ENCODE measurements around the gene SRP68. TPM values are rescaled to one million over a fixed set of nuclear protein-coding genes. Genes with fewer than 3 reads are reported as not detected.

Gene SRP68
- total RNA-seq, 1 experiment from 2014 or later: 106 TPM

DNA sequence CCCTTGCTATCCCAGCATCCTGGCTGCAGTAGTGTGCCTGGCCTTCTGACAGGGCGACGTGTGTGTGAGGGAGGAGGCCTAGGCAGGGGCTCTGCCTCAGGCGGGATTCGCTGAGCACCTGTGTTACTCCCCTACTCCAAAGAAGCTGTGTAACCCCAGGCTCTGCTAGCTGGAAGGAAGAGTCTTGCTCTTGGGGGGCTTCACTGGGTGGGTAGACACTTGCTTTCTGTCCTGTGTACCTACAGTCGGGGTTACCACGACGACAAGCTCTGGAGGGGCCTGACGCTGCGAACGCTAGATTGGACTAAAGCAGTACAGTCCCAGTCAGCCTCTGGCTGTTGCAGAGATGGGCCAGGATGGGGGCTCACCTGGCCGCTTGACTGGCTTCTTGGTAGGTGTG, 21.7 kb upstream of the SRP68 start:
- intact Hi-C loops (cut with micrococcal nuclease): no loop called here
- BruUV-seq (replicated peaks): no TSS peak
- Mint-ChIP-seq H3K27ac (ENCODE audit: low read depth, unreplicated experiment) (no peak overlapping the region), H3K4me3 (ENCODE audit: unreplicated experiment) (no peak overlapping the region), H3K36me3 (ENCODE audit: insufficient read depth, unreplicated experiment) (peaks cover 60% of the 10 kb centered on the region), H3K9me3 (ENCODE audit: unreplicated experiment) (no peaks in the 10 kb centered on the region), H3K4me1 (ENCODE audit: insufficient read depth, unreplicated experiment) (no peaks in the 10 kb centered on the region), H3K27me3 (ENCODE audit: insufficient read depth, unreplicated experiment) (no peaks in the 10 kb centered on the region)
- DNase-seq (ENCODE audit: unreplicated experiment): no peak
- CTCF ChIA-PET: interaction anchor here (0.6 kb wide), 1 partner anchor 19 kb away, joined by 3 read pairs; the partner anchor contains the start of gene GALR2
- TF ChIP-seq, protein P1, sequence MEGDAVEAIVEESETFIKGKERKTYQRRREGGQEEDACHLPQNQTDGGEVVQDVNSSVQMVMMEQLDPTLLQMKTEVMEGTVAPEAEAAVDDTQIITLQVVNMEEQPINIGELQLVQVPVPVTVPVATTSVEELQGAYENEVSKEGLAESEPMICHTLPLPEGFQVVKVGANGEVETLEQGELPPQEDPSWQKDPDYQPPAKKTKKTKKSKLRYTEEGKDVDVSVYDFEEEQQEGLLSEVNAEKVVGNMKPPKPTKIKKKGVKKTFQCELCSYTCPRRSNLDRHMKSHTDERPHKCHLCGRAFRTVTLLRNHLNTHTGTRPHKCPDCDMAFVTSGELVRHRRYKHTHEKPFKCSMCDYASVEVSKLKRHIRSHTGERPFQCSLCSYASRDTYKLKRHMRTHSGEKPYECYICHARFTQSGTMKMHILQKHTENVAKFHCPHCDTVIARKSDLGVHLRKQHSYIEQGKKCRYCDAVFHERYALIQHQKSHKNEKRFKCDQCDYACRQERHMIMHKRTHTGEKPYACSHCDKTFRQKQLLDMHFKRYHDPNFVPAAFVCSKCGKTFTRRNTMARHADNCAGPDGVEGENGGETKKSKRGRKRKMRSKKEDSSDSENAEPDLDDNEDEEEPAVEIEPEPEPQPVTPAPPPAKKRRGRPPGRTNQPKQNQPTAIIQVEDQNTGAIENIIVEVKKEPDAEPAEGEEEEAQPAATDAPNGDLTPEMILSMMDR (IDR thresholded peaks at IDR 0.05; ENCODE audit: unreplicated experiment): no peak
- POLR2A ChIA-PET: interaction anchor here (0.6 kb wide), 1 partner anchor 161 kb away, joined by 3 read pairs; no protein-coding TSS in a partner anchor

DNA sequence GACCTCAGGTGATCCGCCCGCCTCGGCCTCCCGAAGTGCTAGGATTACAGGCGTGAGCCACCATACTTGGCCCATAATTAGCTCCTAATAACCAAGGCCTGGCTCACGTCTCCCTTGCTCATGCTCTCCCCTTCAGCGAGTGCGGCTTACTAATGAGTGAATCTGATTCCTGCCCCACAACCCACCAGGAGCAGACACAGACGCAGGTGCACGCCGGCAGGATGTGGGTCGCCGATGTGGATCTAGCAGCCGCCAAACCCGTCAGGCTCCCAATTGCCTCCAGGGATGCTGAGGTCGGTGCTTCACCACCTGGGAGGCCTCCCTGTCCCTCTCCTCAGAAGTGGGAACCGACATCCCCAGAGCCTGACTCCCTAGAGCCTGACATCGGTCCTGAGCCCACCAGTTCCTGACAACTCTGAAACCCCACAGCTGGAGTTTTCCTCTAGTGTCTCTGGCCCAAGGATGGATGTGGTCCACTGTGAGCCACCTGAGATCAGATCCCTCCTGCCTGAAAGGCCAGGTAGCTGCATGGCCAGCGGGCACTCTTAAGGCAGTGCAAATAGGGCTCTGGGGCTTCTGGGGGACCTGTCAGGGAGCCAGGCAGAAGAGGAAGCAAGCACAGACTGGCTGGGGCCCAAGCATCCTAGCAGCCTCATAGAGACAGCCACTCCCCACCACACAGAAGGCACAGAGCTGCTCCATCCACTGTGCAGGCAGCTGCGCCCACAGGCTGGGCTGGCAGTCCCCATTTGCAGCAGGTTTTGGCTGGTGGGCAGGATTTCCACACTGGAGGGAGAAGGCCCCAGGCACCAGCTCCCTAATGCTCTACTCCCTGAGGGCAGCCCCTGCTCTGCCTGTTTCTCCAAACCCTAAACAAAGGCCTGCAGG, 20.5 kb upstream of the SRP68 start:
- H3K27ac Mint-ChIP-seq (ENCODE audit: low read depth, unreplicated experiment): no peak overlapping the region
- H3K36me3 Mint-ChIP-seq (ENCODE audit: insufficient read depth, unreplicated experiment): peaks cover 52% of the 10 kb centered on the region
- DNase-seq (ENCODE audit: unreplicated experiment): no peak
- H3K27me3 Mint-ChIP-seq (ENCODE audit: insufficient read depth, unreplicated experiment): no peaks in the 10 kb centered on the region
- BruUV-seq (replicated peaks): no TSS peak
- intact Hi-C loops (cut with micrococcal nuclease): no loop called here
- no peak overlapping the region for H3K4me3 Mint-ChIP-seq (ENCODE audit: unreplicated experiment)
- TF ChIP-seq, protein P1 (IDR thresholded peaks at IDR 0.05; ENCODE audit: unreplicated experiment): no peak
- H3K9me3 Mint-ChIP-seq (ENCODE audit: unreplicated experiment): no peaks in the 10 kb centered on the region
- POLR2A ChIA-PET: interaction anchor here (1.1 to 1.3 kb wide), 2 partner anchors 10 to 11 kb away, joined by 4 to 8 read pairs; no protein-coding TSS in a partner anchor
- H3K4me1 Mint-ChIP-seq (ENCODE audit: insufficient read depth, unreplicated experiment): no peaks in the 10 kb centered on the region
- CTCF ChIA-PET: interaction anchor here (0.7 to 0.8 kb wide), 3 partner anchors 41 to 329 kb away, joined by 3 to 5 read pairs (median 4); no protein-coding TSS in a partner anchor

DNA sequence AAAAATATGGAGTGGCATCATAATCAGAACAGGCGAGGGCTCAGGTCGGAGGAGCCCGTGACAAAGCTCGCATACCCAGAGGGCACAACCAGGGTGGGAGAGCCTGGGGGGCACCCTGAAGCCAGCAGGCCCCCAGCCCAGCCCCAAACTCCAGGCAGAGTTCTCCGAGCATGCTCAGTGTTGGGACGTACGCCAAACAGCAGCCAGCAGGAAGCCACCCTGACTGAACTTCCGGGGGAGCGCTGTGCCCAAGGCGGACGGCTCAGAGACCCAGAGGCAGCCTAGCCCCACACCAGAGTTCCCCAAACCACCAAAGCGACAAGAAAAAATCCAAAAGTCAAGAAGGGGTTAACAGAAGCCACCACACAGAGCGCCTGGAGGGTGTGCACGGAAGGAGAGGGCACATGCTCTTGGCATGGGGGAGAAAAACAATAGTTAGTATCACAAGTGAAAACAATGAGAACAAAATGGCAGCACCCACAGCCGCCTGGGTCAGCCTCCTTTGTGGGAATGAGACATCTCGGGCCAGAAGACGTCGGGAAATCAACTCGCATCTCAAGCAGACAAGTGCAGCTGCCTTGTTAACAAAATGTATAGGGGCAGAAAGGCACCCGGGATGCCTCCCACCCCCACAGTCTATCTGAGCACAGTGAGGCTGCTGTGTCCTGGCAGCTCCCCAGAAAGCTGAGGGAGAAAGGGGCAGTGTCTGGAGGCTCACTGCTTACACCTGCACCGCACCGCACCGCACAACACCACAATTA, 19.4 kb upstream of the SRP68 start:
- ChIA-PET CTCF (no interaction called here), POLR2A (interaction anchor here (0.7 to 1.3 kb wide), 3 partner anchors 10 to 21 kb away, joined by 3 to 8 read pairs (median 3); no protein-coding TSS in a partner anchor)
- Mint-ChIP-seq H3K36me3 (ENCODE audit: insufficient read depth, unreplicated experiment) (peaks cover 41% of the 10 kb centered on the region), H3K4me3 (ENCODE audit: unreplicated experiment) (no peak overlapping the region), H3K27me3 (ENCODE audit: insufficient read depth, unreplicated experiment) (no peaks in the 10 kb centered on the region), H3K4me1 (ENCODE audit: insufficient read depth, unreplicated experiment) (no peaks in the 10 kb centered on the region), H3K9me3 (ENCODE audit: unreplicated experiment) (no peaks in the 10 kb centered on the region), H3K27ac (ENCODE audit: low read depth, unreplicated experiment) (no peak overlapping the region)
- intact Hi-C loops (cut with micrococcal nuclease): no loop called here
- no TSS peak for BruUV-seq (replicated peaks)
- no peak for DNase-seq (ENCODE audit: unreplicated experiment)
- TF ChIP-seq, protein P1 (IDR thresholded peaks at IDR 0.05; ENCODE audit: unreplicated experiment): no peak
